HG03060 (cell line): ENCODE measurements around the gene RPP30.

ENCODE experiments used
- ATAC-seq: cut with Tn5 transposase; IDR thresholded peaks from one replicate; pipeline ENCODE4 v1.9.1; 2021; ENCODE audit warnings: low read depth, moderate number of reproducible peaks; ENCODE audit not compliant: unreplicated experiment

Gene RPP30

DNA sequence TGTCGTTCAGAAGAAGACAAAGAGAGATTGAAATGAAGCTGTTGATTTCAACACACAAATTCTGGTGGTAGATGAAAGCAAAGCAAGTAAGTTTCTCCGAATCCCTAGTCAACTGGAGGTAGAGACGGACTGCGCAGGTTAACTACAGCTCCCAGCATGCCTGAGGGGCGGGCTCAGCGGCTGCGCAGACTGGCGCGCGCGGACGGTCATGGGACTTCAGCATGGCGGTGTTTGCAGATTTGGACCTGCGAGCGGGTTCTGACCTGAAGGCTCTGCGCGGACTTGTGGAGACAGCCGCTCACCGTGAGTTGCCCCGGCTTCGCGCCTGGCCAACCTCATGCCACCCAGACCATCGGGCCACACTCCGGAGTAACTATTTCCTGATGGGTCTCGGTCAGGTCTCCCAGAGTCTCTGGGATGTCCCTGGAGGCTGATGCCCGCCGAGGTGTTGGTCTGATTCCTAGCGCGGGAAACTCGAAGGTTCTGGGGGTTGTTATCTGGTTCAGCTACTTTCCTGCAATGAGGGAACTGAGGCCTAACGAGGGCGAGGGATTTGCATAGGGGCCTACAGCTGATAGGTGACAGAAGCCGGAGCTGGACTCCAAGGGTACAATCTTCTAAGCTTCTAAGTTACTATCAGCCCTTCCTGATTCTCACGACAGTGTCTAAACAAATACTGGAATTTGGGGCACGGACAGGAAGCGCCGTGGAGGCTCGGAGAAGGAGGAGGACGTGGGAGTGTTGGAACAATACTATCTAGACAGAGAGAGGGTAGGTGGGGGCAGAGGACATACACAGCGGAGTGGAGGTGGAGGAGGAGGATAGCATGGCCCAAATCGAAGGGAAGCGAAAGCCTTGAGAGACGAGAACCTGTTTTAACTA is at the start of gene RPP30:
Gene RPP30, plus strand, starts transcription at position 209 of the 882 bp plus-strand sequence. Its CDS starts 13 bp downstream, at position 222.
- ATAC-seq = peak; percentile 96

DNA sequence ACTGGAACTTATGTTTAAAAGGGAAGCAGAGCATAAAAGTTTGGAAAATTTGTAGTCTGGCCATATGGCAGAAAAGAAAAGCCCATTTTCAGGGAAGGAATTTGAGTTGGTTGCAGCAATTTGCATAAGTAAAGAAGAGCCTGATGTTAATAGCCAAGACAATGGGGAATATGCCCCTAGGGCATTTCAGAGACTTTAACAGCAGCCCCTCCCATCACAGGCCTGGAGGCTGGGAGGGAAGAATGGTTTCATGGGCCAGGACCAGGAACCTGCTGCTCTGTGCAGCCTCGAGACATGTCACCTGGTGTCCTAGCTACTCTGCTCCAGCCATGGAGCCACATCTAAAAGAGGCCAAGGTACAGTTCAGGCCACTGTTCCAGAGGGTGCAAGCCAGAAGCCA is 49.3 kb upstream of the RPP30 start:
- no peak for ATAC-seq

DNA sequence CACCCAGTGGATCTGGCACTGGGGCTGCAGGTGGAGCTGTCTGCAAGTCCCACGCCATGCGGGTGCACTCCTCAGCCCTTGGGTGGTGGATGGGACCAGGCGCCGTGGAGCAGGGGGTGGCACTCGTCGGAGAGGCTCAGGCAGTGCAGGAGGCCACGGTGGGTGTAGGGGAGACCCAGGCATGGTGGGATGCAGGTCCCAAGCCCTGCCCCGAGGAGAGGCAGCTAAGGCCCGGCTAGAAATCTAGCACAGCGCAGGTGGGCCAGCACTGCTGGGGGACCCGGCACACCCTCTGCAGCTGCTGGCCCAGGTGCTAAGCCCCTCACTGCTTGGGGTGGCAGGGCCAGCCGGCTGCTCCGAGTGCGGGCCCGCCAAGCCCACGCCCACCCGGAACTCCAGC is 39.7 kb upstream of the RPP30 start:
- ATAC-seq = no peak

DNA sequence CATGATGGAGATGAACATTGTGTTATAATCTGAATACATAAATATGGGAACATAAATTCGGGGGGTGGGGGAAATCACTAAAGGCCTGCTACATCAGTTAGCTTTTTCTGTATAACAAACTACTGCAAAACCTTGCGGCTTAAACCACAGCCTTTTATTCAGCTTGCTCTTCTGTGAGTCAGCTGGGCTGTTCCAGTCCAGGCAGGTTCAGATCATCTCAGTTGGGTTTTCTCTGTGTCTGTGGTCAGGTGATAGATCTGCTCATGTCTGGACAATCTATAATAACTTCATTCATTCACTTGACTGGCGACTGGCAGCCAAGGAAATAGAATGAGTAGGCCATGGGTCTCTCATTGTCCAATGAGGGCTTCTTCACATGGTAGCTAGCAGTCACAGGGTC is 37.4 kb upstream of the RPP30 start:
- no peak for ATAC-seq

DNA sequence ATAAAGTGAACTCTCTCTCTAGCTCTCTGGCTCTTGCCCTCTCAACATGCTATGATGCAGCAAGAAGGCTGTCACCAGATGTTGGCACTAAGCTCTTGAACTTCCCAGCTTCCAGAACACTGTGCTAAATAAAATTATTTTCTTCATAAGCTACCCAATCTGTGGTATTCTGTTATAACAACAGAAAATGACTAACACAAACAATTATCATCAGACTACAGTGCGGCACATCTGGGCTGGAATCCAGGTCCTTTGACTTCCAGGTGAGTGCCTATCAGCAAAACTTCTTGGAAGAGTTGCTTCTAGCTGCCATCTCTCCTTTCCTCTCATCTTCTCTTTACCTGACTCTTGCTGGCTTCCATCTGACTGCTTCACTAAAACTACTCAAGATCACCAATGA is 34.3 kb upstream of the RPP30 start:
- no peak for ATAC-seq

DNA sequence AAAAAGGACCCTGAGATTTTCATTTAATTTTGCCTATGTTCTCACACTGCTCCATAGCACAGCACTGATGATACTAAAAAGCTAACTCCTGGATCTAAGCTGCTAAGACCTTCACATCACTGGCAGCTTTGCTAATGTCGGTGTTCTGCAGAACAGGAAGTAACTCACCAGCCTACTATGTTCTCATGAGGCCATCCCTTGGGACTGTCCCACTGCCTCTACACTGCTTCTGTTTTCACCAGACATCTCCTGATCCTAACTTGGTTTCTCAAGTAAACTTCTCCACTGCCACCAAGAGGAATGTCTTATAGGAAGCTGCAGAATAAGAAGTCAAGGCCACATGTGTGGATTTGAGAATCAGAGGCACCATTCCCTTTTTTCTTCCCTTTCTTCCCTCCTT is 29.0 kb upstream of the RPP30 start:
- no peak for ATAC-seq

DNA sequence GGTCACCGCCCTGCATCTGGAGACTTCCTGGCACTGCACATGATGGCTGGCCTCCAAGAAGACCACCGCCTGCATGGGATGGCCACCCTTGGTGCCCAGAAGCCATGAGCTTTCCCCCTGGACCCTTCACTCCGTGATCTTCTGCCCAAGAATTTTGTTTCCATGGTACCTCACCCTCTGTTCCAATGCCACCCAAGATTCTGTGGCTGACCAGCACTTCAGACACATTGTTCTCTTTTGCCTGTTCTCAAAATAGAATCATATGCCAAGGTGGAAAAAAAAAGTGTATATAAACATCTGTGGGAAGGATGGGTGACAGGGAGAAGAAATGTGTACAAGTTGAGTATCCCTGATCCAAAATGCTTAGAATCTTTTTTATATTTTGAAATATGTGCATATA is 26.0 kb upstream of the RPP30 start:
- ATAC-seq = no peak

DNA sequence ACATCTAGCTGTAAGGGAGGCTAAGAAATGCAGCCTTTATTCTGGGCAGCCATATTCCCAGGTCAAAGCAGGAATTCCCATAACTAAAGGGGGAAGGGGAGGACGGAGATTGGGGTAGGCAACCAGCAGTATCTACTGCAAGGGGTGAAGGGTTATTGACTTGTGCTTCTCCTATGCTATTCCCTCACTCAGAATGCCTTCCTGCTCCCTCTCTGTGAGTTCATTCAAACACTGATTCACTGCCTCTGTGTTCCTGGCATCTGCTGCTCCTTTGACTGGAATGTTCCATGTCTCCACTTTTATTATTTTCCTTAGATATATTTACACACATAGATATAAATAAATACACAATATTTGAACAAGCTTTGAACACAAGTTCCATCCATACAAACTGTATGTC is 25.0 kb upstream of the RPP30 start:
- ATAC-seq = no peak

DNA sequence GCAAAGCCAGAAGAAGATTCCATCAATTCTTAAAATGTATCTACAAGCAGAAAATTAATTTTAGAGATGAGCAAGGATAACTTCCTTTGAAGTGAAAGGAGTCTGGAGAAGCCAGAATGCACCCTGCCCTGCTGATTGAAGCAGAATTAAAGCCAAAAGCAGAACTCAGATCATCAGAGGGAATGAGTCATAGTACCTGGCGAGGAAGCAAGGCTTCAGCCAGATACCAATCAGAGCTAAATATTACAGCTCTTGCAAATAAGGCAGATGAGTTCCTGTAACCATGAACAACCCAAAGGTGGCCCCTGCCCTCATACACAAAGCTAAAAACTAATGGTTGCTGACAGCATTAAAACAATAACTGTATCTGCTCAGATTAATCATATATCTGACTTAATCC is 24.3 kb upstream of the RPP30 start:
- no peak for ATAC-seq

DNA sequence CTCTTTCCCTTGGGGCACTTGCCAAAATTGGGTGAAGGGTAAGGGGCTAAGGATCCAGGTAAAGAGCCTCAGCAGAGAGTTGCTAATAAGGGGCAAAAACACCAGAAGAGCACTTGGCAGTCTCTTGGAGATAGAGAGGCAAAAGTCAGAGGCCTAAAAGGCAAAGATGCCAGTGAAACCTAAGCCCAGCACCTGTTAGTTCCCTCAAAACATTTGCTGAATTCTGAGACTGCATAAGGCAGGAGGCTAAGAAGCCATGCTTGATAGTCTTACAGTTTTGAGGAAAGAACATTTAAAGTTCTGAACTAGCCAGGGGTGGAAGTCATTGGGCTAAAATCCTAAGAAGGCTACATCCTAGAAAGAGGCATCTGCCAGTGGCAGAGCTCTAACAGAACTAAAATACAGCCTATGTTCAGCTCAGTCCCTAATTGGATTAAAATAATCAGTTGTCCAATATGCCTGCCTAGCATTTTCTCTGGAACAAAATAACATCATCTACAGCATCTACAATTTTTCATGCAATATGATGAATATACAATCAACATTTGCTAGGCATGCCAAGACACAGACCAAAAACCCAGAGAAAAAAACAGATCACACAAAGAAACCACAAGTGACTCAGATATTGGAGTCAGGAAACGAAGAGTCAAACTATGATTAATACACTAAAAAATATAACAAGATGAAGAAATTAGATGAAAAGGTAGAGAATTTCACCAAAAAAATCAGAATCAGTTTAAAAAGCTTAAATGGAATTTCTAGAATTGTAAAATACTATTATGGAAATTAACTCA is 21.6 kb upstream of the RPP30 start:
- no peak for ATAC-seq

DNA sequence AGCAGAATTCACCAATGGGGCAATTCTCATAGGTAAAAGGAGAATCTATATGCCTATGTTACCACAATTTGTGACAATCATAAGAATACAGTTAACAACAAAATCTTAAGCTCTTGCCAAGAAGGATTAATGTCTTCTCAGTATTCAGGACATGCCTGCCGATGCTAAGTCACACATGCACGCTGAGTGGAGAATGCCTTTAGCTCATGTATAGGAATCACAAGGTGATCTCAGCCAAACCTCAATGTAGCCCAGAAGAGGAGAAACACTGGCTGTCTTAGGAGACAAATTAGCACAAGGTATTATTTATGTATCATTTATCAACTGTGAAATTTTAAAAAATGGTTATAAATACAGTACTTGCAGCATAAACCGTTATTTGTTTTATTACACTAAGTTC is 16.6 kb upstream of the RPP30 start:
- ATAC-seq = no peak

DNA sequence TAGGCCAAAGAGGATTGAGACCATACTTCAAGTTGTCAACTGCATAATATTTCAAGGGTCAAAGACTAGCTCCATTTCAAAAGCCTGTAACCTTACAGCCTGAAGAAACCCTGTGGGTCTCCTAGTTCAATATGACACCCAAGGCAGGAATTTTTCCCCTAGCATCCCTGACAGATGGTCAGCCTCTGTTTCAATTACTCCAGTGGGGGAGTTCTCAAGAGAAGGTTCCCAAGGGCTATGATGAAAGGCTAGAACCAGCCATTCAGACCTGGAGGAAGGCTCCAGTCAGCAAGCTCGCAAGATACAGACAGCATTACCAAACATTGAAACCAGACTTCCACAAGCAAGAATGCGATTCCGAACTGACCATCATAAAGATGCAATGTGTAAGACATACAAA is 15.5 kb upstream of the RPP30 start:
- no peak for ATAC-seq

DNA sequence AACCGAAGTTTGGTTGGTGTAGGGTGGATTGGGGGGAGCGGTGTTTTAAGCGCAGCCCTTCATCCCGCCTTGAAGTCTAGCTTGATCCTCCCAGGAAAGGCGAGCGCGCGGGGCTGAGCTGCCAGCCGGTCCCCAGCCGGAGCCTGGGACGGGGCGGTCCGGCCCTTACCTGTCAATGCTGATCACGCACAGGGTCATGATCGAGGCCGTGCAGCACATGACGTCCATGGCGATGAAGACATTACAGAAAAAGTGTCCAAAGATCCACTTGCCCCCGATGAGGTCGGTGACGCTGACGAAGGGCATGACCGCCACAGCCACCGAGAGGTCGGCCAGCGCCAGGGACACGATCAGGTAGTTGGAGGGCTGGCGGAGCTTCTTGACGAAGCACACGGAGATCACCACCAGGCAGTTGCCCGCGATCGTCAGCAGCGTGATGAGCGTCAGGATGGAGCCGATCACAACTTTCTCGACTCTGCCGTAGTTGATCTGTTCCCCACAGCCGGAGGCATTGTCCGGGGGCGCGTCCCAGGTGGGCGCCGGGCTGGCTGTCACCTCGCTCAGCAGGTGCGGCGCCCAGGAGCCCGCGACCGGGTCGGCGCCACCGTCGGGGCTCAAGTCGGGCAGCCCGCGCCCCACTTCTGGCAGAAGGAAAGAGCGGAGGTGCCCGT is 14.7 kb upstream of the RPP30 start:
- ATAC-seq = no peak

DNA sequence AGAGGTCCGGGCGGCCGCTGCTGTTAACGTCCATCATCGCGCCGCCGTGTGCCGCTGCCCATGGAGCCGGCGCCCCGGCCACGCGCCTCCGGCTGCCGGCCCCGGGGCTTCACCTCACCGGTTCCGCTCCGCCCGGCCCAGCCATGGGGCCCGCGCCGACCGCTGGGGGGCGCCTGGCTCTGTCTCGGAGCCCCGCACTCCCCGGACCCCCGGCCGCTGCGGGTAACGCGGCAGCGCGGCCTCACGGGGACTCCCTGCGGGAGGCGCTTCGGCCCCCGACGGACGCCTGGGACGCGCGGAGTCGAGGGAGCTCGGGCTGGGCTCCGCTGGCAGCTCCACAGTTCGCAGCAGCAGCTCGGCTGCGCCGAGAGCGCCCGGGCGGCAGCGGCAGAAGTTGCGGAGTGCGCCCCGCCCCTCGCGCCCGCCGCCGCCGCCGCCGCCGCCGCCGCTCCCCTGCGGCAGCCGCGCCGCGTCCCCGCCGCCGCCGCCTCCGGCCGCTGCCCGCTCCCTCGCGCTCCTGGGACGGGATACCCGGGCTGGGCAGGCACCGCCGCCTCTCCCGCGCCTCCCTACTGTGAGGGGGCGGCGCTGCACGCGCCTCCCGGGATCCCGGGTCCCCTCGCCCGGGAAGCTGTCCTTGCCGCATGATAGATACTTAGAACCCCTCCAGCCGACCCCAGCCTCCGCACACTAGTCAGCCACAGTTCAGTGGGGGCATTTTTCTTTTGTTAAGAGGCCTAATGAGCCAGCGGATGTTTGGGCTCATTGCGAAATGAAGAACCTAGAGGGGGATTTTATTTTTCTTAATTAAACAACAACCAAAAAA is 13.9 kb upstream of the RPP30 start, which contains the start of gene HTR7:
Gene HTR7, minus strand, starts transcription at position 405 of the 826 bp plus-strand sequence. Its CDS starts 368 bp downstream, at position 37.
- ATAC-seq = no peak

DNA sequence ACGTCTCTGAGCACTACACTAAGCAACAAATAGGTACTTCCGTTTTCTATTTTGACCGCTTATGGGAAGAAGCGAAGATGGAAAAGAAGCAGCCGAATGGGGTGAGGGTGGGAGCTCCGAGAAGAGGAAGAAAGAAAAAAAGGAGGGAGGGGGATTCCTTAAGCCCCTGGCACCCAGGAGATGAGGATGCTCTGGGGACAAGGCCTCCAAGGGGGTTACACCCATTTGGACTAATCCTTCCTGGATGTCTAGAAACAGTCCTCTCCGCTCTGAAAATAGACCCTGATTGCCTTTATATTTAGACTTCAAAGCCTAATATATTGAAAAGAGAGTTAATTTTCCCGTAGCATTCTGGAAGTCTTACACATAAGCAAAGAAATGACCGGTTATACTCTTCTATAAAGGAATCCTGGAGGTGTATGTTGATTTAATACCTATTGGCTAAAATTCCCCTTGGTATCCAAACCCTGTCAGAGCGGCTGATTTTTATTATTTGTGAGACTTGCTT is 13.3 kb upstream of the RPP30 start:
- ATAC-seq = no peak

DNA sequence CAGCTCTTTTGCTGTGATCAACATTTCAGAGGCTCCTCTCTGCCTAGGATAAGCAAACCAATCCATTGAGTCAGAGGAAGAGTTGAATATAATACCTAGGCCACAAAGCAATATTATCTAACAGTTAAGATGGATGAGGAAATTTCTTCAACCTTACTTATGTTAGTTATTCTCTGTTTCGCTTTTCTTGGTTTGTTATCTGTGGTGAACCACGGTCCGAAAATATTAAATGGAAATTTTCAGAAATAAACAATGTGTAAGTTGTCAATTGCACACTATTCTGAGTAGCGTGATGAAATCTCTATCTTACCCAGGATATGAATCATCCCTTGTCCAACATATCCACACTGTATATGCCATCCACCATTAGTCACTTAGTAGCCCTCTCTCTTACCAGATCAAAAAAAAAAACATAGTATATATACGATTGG is 12.4 kb upstream of the RPP30 start:
- no peak for ATAC-seq

DNA sequence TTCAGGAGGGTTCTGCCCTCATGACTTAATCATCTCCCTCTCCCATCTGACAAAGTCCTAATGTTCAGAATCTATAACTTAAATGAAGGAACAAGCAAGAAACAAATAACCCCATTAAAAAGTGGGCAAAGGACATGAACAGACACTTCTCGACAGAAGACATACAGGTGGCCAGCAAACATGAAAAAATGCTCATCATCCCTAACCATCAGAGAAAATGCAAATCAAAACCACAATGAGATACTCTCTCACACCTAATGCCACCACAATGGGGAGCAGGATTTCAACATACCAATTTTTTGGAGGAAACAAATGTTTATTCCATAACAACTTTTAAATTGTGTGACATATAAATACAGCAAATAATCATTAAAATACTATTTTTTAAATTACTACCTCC is 11.0 kb upstream of the RPP30 start:
- ATAC-seq = no peak

DNA sequence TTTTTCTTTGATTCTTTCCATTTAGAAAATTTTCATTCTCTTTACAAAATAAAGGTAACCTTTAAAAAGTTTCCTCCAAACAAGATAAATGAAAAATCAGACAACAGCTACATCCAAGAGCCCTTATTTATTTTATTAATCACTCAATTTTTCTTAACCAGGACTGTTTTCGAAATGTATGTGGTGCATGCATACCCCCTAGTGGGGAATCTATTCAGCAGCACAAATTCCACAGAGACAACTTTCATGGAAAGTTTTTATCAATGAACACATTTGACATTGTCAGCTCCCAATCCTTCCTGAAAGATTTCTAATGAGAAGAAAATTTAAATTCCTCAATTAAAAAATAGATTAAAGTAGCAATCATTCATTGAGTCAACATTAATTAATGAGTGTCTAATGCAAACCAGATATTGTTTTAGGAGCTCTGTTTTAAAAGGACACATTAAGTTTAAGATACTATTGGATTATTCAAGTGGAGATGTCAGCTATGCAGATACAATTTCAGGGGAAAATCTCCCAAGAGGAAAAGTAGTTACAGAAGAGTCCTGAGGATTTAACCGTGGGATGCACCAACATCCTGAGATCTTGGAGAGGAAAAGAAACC is 8.8 kb upstream of the RPP30 start:
- ATAC-seq = no peak

DNA sequence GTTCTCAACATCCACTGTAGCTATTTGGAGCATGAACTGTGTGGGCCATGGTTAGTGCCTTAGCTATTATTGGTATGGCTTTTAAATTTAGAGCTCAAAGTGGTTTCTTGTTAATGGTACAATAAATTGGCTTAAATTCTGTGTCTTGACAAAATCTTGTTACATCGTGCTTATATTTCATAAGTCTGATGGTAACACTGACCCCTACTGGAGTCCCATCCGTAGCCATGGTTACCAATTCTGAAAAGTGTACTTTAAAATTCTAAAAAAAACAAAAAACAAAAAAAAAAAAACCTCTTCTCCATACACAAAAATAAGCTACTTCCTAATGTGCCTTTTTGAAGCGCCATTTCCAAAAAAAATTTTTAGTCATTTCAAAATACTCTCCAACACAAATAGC is 6.4 kb upstream of the RPP30 start:
- no peak for ATAC-seq
